Measurements from ENCODE around the gene BCL2L13. TPM values are rescaled to one million over a fixed set of nuclear protein-coding genes. Genes with fewer than 3 reads are reported as not detected.

BCL2L13 gene, protein sequence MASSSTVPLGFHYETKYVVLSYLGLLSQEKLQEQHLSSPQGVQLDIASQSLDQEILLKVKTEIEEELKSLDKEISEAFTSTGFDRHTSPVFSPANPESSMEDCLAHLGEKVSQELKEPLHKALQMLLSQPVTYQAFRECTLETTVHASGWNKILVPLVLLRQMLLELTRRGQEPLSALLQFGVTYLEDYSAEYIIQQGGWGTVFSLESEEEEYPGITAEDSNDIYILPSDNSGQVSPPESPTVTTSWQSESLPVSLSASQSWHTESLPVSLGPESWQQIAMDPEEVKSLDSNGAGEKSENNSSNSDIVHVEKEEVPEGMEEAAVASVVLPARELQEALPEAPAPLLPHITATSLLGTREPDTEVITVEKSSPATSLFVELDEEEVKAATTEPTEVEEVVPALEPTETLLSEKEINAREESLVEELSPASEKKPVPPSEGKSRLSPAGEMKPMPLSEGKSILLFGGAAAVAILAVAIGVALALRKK
- total RNA-seq: 64.2 and 77.8 TPM in 2 replicates

DNA sequence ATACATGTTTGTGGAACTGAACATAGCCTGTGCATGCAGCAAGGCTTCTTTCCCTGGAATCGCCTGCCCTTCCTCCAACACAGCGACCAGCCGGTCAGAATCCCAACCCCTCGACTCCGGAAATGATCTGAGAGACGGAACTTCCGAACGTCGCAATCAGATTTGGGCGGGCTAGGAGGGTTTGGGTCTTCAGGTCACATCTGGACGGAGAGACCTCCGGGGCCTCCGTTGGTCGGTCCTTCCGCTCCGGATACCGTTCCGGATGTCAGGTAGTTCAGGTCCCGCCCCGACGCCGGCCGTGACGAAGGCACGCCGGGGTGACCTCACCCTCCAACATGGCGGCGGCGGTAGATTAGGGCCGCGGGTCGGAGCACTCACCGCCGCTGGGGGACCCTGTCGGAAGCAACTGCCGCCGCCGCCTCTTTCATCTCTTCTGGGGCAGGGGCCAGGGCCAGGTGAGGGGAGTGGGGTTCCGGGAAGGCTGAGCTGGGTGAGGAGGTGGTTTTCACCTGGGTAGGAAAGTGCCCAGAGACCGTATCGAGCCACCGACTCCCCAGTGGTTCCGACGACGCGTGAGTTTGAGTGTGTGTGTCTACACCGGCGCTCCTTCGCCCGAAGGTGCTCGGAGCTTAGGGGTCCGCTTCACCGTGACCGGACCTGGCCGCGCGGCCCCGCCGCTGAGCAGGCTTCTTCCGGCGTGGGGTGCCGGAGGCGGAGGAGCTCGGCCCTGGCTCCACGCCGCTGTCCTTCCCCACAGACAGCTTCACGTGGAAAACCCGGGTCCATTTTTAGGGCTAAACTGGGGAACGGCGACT lies at the start of gene BCL2L13:
TSS of gene BCL2L13 (plus strand) at position 326 of the 815 bp plus-strand sequence. CDS start 16,955 bp downstream, outside the sequence.
- peak; percentile 60 for DNase-seq (ENCODE audit: low read depth, low spot score)

DNA sequence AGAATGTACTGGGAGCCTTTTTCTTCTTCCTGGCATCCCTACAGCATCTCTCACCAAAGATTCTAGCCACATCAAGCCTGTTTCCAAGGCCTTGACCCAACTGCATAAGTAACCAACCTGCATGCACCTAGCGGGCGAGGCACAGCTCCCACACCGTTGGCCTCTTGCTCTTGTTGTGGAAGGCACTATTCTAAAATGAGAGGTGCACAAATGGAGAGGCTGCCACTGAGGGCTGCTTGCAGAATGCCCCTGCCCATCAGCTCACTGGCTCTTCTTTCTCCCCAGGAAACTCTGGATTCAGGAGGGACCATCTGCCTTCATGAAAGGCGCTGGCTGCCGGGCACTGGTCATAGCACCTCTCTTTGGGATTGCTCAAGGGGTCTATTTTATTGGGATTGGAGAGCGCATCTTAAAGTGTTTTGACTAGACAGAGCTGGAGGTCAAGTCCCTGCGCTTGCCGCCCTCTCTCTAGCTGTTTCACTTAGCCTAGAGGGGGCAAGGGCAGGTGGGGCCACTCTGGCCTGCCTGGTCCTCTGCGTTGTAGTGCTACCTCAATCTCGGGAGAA lies 48.7 kb upstream of the BCL2L13 start:
- no peak for DNase-seq (ENCODE audit: low read depth, low spot score)

DNA sequence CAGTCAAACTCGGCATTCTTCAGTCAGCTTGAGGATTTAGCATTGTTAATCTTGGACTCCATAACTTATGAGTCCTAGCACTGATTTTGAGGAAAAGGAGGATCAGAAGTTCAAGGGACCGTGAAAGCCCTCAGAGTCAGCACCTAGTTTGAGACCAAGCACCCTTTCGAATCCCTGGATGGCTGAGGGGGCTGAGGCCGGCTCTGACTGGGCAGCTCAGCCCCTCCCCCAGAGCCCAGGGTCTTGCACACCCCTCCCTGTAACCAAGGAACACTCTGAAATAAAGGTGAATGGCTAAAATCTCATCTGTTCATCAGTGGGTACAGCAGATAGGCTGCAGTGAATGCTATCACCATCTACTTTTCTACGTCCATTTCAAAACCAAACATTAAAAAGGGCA lies 48.0 kb upstream of the BCL2L13 start:
- DNase-seq (ENCODE audit: low read depth, low spot score): no peak

DNA sequence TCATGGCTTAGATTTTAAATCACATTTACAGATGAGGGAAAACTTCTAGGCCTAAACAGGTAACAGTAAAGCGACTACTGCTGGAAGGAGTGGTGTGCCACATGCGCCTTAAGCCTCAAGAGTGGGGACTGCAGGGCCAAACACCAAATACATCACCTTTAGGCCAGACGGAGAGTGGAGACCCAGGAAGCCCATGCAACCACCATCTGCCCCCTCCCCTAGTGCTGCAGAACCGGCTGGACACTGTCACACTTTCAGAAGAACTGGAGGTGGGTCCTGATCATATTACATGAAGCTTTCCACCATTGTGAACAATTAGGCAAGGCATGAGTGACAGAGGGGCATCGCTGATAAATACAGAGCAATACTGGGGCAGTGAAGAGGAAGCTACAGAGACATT lies 46.4 kb upstream of the BCL2L13 start:
- DNase-seq (ENCODE audit: low read depth, low spot score): no peak

DNA sequence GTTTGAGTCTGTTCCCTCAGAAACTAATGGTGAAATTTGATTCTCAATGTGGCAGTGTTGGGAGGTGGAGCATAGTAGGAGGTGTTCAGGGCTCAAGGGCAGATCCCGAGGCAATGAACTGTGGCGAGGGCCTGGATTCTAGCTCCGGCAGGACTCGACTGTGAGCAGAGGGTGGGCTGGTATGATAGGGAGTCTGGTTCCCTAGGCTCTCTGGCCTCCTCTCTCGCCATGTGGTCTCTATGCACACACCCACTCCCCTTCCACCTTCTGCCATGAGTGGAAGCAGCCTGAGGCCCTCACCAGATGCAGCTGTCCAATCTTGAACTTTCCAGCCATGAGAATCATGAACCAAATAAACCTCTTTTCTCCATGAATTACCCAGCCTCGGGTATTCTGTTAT lies 42.3 kb upstream of the BCL2L13 start:
- DNase-seq (ENCODE audit: low read depth, low spot score): no peak

DNA sequence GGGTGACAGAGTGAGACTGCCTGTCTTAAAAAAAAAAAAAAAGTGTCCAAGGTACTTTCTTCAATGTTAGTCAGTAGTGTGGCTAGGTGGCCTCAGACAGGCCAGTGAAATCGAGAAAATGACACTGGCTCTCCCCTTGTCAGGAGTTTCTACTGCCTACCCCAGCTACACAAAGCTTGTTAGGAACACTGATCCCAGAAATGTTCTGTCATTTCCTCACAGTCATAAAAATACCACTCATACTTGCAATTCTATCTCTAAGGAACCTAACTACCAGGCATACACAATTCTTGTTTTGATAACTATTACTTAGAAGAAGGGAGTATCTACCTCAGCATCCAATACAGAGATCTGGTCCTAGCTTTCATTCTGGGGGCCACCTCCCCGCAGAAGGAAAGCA lies 41.3 kb upstream of the BCL2L13 start:
- DNase-seq (ENCODE audit: low read depth, low spot score): no peak

DNA sequence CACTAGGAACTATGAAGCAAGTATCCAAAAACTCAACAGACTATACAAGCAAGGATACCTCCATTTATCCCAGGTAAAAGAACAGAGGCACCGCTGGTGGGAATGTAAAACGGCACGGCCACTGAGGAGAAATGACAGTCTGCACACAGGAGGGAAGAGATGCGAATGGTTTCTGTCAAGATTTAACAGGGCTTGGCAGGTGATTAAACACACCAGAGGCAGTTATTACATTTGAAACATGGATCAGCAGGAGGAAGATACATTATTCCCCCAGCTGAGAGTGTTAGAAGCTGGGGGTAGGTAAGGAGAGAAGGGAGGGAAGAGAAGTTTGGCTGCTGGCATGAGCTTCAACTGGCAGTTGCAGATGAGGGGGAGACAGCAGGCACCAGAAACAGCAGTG lies 40.2 kb upstream of the BCL2L13 start:
- DNase-seq (ENCODE audit: low read depth, low spot score): no peak

DNA sequence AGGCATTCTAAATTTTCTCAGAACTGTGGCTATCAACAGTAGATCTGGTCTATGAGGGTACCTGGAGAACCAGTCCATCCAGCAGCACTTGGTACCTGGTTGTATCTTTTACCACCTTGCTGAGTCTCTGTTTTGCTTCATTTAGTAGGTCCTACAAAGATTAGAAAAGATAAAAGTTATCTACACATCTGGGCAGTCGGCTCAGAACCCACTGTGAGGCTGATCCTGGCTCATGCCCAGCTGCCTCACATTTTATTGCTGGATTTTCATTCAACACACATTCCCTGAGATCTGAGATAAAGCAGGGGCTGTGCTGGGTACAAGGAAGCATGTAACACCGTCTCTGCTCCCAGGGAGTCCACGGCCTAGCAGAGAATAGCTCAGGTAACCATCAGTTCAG lies 37.5 kb upstream of the BCL2L13 start:
- DNase-seq (ENCODE audit: low read depth, low spot score): no peak

DNA sequence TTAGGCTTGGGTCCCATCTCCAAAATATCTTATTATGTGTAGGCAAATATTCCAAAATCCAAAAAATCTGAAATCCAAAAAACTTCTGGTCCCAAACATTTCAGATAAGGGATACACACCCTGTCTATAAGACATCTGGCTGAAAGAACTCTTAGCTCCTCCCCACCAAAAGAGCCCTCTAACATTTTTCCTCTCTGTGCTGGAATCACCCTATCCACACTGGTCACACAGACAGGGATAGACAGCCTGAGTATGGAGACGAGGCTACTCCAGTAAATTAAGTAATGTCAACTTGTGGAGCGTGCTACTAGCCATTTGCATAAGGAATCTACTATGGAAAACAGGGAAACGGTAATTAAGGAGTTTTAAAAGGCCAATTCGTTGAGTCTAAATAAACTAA lies 34.9 kb upstream of the BCL2L13 start:
- no peak for DNase-seq (ENCODE audit: low read depth, low spot score)

DNA sequence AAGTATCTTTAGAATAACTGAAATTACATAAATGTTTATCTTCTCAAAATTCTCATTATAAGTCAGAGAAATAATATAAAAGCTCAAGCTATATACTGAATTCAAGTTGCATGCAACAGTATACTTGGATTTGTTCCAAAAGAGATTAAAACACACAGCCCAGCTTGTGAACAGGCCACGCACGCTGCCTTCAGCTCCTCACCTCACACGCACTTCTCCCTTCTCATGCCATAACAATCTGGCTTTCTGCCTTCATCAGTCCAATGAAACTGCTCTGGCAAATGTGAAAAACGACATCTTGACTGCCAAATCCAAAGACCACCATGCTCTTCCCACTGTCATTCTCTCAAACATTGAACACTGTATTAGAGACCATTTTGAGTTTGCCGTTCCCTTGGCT lies 32.1 kb upstream of the BCL2L13 start:
- DNase-seq (ENCODE audit: low read depth, low spot score): no peak

DNA sequence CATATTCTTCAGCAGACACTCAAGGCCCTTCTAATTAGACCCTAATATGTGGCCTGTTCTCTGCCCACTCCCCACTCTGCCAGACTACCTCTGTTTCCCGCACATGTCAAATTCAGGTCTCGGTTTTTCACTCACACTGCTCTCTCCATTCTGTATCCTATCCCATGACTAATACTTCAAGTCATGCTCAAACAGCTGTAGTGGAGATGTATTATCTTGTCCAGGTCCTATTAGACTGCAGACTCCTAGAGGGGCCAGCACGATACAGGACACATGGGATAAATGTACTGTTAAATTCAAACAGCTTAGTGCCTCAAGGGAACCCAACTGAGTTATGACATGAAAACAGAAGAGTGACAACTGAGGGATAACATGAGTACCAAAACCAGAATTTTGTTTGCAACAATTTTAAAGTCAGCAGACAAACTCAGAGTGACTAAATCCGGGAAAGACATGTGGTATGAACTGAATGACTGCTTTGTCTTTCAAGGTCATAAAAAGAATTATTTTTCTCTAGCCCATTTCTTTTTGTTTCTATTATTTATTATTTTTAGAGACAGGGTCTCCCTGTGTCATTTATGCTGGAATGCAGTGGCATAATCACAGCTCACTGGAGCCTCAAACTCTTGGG lies 30.6 kb upstream of the BCL2L13 start:
- DNase-seq (ENCODE audit: low read depth, low spot score): no peak

DNA sequence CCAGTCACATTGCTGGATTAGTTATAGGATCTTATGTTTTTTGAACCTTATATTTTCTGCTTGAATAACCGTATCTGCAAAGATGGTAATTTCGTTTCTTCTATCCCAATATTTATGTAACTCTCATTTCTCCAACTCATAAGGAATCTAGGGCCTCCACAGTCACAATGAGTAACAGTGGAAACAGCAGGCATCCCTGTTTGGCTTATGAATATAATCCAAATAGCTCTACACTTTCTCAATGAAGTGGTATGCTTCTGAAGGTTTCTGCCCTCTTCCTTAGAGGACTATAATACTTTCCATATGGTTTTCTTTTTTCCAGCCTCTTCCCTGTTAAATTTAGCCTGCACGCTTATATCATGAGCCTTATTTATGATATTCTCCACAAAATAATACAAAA lies 26.5 kb upstream of the BCL2L13 start:
- no peak for DNase-seq (ENCODE audit: low read depth, low spot score)

DNA sequence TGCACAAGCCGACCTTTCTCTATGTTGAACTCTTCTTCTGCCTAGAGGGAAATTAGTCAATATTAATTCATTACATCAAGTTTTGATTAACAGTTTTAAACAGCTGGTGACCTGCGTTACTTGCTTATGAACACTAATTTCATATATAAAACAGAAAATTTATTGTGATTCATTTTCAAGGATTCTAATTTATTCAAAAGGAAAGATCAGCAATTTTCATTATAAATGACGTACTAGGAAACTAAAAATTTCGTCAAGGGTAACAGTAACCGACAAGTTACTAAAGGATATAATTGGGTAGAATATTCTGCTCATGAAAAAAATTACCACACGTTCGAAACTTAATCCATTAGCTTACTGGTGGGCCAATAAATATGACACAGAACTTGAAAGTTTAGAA lies 25.3 kb upstream of the BCL2L13 start:
- DNase-seq (ENCODE audit: low read depth, low spot score): no peak

DNA sequence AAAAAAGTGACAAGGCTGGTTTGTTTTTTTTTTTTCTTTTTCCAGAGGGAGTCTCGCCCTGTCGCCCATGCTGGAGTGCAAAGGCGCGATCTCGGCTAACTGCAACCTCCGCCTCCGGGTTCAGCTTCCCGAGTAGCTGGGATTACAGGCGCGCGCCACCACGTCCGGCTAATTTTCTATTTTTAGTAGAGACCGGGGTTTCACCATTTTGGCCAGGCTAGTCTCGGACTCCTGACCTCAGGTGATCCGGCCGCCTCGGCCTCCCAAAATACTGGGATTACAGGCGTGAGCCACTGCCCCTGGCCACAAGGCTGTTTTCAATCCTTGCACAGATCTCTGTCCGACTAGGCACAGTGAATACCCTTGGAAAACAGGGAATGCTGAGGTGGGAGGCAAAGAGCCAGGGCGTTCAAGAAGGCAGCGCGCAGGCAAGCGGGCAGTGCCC lies 10.6 kb upstream of the BCL2L13 start:
- no peak for DNase-seq (ENCODE audit: low read depth, low spot score)

DNA sequence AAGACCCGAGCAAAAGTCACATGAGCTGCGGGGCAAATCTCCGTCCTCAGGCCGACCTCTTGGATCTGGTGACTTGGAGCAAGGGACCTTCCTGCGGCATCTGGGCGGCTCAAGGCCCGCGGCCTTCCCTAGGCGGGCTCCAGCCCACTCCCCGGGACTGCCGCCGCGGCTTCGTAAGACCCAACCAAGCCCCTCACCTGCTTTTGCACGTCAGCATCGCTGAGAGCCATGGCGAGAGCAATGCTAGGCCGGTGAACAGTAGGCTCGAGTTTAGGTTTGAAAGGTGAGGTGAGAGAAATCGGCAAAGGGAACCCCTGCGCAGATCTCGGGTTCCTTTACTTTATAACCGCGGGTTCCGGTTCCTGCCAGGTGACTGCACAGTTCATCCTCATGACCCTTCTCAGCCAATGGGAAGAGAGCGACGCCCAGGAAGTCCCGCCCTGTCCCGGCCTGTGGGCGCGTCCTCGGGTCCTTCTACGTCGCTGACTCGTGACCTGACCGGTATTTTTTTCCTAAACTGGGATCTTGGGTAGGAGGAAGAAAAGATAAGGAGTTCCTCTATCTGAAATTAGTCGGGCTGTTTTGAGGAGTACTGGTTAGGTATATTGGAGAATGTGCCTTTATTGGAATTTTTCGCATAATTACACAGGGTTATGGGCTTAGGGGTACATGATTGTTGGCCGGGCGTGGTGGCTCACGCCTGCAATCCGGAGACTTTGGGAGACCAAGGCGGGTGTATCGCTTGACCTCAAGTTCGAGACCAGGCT lies 10.0 kb upstream of the BCL2L13 start, which contains the start of gene ATP6V1E1:
TSS of gene ATP6V1E1 (minus strand) at position 344 of the 767 bp plus-strand sequence. CDS start at position 230, 114 bp downstream.
- peak; percentile 94 for DNase-seq (ENCODE audit: low read depth, low spot score)

DNA sequence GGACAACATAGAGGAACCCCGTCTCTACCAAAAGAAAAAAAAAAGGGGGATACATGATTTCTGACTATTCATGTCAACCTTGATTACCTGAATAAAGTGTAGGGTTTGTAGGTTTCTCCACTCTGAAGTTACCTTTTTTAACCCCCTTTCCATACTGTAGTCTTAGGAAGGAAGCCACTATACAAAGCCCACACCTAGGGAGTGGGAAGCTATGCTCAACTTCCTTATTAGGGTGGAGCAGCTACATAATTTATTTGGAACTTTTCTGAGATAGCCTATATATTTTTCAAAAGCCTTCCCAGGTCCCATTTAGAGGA lies 9.4 kb upstream of the BCL2L13 start:
- DNase-seq (ENCODE audit: low read depth, low spot score): no peak

DNA sequence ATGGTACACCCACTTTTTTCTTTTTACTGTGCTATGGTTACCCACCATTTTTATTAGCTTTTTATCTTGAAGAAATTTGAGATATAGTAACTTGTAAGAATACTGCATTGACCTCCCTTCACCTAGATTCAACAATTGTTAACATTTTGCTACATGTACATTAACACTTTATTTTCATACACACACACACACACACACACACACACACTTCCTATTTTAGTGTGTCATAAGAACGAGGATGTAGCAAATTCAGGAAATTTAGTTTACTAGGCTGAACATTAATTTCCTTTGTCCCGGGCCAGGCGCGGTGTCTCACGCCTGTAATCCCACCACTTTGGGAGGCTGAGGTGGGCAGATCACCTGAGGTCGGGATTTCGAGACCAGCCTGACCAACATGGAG lies 8.9 kb upstream of the BCL2L13 start:
- DNase-seq (ENCODE audit: low read depth, low spot score): no peak

DNA sequence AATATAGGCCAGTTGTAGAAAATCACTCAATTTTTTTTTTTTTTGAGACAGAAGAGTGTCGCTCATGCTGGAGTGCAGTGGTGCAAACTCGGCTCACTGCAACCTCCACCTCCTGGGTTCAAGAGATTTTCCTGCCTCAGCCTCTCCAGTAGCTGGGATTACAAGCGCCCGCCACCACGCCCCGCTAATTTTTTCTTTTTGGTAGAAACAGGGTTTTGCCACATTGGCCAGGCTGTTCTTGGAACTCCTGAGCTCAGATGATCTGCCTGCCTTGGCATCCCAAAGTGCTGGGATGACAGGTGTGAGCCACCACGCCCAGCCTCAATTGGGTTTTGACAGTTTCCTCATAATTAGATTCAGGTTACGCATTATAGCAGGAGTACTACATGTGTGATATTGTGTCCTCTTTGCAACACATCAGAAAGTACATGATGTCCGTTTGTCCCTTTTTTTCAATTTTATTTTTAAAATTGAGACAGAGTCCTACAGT lies 7.4 kb upstream of the BCL2L13 start:
- DNase-seq (ENCODE audit: low read depth, low spot score): no peak

DNA sequence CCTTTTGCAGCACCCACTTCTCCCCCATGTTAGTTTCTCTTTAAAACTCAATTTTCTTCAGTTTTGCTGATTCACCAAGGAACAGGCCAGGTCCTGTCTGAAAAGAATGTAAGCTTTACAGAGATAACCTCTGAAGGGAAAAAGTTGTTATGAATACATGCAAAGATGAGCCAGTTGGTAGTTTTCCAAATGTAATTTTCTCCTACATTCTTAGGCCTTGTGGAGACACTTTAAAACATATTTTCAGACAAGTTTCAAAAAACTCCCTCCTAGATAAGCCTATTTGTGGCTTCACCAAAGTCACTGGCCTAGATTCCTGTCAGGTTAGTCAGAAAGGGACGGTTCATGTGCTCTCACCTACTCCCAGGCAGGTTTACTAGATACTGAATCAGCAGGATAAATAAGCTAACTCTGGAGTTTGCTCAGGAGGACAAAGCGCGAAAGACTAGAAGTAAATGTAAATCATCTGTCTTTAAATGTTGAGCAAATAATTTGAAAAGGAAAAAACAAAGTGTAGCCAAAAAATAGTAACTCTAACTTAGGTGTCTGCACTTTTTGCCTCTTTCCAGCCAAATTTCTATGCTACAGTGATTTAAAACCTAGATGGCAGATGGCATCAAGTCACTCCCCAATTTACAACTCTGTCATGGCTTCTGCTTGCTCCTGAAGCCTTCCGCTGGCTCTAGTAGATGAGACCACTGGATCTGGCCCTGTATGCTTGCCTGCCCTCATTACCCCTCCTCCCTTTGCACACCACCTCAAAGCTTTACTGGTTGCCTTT lies 5.2 kb upstream of the BCL2L13 start:
- DNase-seq (ENCODE audit: low read depth, low spot score): no peak

DNA sequence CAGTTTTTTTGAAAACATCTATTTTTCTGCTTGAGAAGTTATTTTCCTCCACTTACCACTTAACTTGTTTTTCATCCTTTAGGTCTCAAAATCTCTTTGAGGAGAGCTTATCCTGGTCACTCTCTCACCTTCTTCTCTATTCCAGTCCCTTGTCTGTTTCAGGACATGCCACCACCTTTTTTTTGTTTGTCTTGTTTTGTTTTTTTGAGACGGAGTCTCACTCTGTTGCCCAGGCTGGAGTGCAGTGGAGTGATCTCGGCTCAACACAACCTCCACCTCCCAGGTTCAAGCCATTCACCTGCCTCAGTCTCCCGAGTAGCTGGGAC lies 4.6 kb upstream of the BCL2L13 start:
- no peak for DNase-seq (ENCODE audit: low read depth, low spot score)
